HL-60 (cell line): ENCODE results near the gene SMARCA2.
A peak's percentile ranks its signal among the peaks of the same experiment; 100 is the strongest.

ENCODE experiments used
- DNase-seq, 2 experiments: peaks; one replicate each; pipeline ENCODE4 v3.0.0-alpha.2; 2010 to 2020; ENCODE audit warnings: low read depth in 1 of 2, low spot score in 1 of 2
- H3K27ac ChIP-seq: fragments of 250-450 bp; sonication (Bioruptor Pico); replicated peaks from 2 replicates; pipeline ENCODE4 v1.5.1; 2020; ENCODE audit warnings: mild to moderate bottlenecking, moderate library complexity
- H3K27me3 ChIP-seq: fragments of 250-450 bp; sonication (Bioruptor Pico); 2 replicates; pipeline ENCODE4 v1.5.1; 2021; ENCODE audit warnings: mild to moderate bottlenecking, moderate library complexity; ENCODE audit not compliant: insufficient read depth, poor library complexity, severe bottlenecking
- H3K4me3 ChIP-seq: replicated peaks from 2 replicates; pipeline ENCODE4 v1.5.1; 2011; ENCODE audit warnings: mild to moderate bottlenecking, control low read depth, low read length; ENCODE audit not compliant: insufficient read depth
- GABPA ChIP-seq: IDR thresholded peaks from 2 replicates; pipeline ENCODE4 v1.6.1; 2012; ENCODE audit warnings: low read depth
- POLR2AphosphoS5 ChIP-seq: IDR thresholded peaks from 2 replicates; pipeline ENCODE4 v1.6.1; 2012; ENCODE audit warnings: low read depth
- SPI1 ChIP-seq: IDR thresholded peaks from 2 replicates; pipeline ENCODE4 v1.6.1; 2012; ENCODE audit warnings: low read depth, mild to moderate bottlenecking, borderline replicate concordance
- TF ChIP-seq, protein P1 (sequence below): IDR thresholded peaks from one replicate; pipeline ENCODE4 v1.5.1; 2011; ENCODE audit warnings: low read length, control low read depth, inconsistent platforms; ENCODE audit not compliant: insufficient read depth
- TF ChIP-seq, protein P2 (sequence below): IDR thresholded peaks from 2 replicates; pipeline ENCODE4 v1.6.1; 2012; ENCODE audit warnings: low read depth; ENCODE audit not compliant: insufficient replicate concordance

Gene SMARCA2

DNA sequence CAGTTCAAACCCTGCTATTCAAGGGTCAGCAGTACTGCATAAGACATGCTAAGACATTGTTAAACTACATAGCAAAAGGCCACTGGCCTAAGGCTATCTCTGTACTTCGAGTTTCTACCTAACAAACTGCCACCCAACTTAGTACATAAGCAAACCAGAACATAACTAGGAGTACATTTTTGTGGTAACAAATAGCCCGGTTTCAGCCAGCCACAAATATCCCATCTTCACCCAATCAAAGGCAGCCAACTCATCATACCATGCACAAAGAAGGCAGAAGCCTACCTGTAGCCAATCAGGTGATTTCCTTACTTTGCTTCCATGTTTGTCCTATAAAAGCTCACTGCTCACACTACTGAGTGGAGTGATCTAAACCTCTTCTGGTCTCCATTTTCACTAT is 201.4 kb downstream of the SMARCA2 start:
- Histone ChIP-seq H3K27ac (no peak overlapping the region), H3K27me3 (no peaks in the 10 kb centered on the region), H3K4me3 (no peak overlapping the region)
- DNase-seq = no peak
- TF ChIP-seq, protein P1, sequence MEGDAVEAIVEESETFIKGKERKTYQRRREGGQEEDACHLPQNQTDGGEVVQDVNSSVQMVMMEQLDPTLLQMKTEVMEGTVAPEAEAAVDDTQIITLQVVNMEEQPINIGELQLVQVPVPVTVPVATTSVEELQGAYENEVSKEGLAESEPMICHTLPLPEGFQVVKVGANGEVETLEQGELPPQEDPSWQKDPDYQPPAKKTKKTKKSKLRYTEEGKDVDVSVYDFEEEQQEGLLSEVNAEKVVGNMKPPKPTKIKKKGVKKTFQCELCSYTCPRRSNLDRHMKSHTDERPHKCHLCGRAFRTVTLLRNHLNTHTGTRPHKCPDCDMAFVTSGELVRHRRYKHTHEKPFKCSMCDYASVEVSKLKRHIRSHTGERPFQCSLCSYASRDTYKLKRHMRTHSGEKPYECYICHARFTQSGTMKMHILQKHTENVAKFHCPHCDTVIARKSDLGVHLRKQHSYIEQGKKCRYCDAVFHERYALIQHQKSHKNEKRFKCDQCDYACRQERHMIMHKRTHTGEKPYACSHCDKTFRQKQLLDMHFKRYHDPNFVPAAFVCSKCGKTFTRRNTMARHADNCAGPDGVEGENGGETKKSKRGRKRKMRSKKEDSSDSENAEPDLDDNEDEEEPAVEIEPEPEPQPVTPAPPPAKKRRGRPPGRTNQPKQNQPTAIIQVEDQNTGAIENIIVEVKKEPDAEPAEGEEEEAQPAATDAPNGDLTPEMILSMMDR = no peak
- TF ChIP-seq GABPA (no peak), SPI1 (no peak), POLR2AphosphoS5 (no peak)
- TF ChIP-seq, protein P2, sequence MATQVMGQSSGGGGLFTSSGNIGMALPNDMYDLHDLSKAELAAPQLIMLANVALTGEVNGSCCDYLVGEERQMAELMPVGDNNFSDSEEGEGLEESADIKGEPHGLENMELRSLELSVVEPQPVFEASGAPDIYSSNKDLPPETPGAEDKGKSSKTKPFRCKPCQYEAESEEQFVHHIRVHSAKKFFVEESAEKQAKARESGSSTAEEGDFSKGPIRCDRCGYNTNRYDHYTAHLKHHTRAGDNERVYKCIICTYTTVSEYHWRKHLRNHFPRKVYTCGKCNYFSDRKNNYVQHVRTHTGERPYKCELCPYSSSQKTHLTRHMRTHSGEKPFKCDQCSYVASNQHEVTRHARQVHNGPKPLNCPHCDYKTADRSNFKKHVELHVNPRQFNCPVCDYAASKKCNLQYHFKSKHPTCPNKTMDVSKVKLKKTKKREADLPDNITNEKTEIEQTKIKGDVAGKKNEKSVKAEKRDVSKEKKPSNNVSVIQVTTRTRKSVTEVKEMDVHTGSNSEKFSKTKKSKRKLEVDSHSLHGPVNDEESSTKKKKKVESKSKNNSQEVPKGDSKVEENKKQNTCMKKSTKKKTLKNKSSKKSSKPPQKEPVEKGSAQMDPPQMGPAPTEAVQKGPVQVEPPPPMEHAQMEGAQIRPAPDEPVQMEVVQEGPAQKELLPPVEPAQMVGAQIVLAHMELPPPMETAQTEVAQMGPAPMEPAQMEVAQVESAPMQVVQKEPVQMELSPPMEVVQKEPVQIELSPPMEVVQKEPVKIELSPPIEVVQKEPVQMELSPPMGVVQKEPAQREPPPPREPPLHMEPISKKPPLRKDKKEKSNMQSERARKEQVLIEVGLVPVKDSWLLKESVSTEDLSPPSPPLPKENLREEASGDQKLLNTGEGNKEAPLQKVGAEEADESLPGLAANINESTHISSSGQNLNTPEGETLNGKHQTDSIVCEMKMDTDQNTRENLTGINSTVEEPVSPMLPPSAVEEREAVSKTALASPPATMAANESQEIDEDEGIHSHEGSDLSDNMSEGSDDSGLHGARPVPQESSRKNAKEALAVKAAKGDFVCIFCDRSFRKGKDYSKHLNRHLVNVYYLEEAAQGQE = no peak

DNA sequence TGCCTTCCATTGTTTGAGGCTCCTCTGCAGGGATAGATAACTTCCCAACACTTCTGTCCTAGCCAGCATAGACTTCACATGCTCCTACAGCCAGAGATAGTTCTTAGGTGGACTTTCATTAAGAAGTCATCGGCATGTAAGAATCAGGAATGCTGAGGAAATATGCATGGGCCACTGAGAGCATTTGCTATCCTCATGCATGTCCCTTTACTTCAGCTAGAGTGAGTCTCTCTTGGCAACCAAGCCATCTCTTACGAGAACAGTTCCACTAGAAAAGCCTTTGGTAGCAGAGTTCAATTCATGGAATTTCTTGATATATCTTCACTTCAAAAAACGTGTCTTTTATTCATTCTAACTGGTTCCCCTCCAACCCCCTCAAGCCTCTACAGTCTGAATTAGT is 202.4 kb downstream of the SMARCA2 start:
- no peak for TF ChIP-seq POLR2AphosphoS5
- TF ChIP-seq GABPA = no peak
- TF ChIP-seq, protein P2 = no peak
- no peak for TF ChIP-seq SPI1
- TF ChIP-seq, protein P1 = no peak
- DNase-seq = no peak
- no peaks in the 10 kb centered on the region for H3K27me3 ChIP-seq
- no peak overlapping the region for H3K4me3 ChIP-seq
- H3K27ac ChIP-seq = no peak overlapping the region

DNA sequence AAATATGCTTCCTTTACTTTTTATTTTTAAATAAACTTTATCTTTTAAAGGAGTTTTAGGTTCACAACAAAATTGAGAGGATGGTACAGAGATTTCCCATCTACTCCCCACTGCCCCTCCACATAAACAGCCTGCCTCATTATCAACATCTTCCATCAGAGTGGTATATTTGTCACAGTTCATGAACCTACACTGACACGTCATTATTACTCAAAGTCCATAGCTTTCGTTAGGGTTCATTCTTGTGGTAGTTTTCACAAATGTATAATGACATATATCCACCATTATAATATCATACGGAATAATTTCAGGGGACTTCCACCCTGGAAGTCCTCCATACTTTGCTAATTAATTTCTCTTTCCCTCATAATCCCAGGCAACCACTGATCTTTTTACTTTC is 204.9 kb downstream of the SMARCA2 start:
- H3K27me3 ChIP-seq = no peaks in the 10 kb centered on the region
- TF ChIP-seq, protein P1 = no peak
- TF ChIP-seq POLR2AphosphoS5 (no peak), GABPA (no peak)
- DNase-seq = no peak
- H3K27ac ChIP-seq = no peak overlapping the region
- H3K4me3 ChIP-seq = no peak overlapping the region

DNA sequence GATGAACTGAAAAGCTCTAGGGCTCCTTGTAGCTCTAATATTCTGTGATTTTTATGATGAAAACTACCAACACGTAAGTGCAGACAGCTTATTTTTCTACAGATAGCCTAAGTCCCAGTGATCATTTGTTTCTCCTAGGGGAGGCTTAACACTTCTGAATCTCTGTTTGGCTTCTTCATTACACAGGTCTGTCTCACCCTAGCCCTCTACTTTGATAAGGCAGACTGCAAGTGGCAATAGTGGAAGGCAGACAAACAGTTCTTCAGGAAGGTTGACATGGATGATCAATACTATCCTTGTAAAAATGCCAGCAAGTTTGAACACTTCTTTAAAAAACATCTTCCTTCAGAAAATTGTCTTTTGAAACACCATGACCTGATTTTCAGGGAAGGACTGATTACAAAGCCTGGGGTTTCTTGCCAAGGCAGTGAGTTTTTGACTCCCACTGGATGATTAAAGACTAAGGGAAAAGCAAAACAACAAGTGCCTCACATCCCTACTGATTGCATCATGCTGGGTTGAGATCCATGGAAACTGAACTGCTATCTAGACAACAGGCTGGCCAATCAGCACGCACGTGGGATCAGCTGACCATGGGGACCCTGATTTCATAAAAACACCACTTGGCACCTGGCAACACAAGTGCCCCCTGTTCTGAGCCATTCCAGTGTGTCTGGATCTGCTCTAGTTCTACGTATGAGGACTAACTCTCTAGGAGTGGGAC is 212.2 kb downstream of the SMARCA2 start:
- Histone ChIP-seq H3K27ac (peak overlapping the region; percentile 51), H3K4me3 (no peak overlapping the region), H3K27me3 (no peaks in the 10 kb centered on the region)
- no peak for DNase-seq
- TF ChIP-seq, protein P2 = no peak
- TF ChIP-seq GABPA = no peak
- no peak for TF ChIP-seq POLR2AphosphoS5
- TF ChIP-seq, protein P1 = no peak
- TF ChIP-seq SPI1 = no peak
